ENCODE data around the gene NLN.

DNA sequence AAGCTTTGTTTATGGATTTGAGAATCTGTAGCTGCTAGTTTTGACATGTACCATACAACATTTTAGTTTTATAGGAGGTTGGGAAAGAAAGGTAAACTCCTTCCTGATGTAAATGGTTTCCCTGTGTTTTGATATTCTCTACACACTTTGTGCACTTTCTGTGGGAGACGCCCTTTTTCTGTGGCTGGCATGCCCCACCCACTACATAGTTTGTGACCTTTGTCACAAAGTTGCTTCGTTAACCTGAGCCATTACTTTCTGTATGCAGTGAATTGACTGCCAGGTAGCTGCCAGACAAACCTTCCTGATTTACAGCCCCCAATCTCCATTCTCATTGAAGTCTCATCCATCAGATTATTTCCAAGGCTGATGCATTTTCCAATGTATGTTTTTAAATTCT lies 90.6 kb downstream of the NLN start:
- no peak for TF ChIP-seq POLR2AphosphoS5 (IDR thresholded peaks at IDR 0.05; ENCODE audit: low read depth)
- TF ChIP-seq, protein P1, sequence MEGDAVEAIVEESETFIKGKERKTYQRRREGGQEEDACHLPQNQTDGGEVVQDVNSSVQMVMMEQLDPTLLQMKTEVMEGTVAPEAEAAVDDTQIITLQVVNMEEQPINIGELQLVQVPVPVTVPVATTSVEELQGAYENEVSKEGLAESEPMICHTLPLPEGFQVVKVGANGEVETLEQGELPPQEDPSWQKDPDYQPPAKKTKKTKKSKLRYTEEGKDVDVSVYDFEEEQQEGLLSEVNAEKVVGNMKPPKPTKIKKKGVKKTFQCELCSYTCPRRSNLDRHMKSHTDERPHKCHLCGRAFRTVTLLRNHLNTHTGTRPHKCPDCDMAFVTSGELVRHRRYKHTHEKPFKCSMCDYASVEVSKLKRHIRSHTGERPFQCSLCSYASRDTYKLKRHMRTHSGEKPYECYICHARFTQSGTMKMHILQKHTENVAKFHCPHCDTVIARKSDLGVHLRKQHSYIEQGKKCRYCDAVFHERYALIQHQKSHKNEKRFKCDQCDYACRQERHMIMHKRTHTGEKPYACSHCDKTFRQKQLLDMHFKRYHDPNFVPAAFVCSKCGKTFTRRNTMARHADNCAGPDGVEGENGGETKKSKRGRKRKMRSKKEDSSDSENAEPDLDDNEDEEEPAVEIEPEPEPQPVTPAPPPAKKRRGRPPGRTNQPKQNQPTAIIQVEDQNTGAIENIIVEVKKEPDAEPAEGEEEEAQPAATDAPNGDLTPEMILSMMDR (IDR thresholded peaks at IDR 0.05; ENCODE audit: insufficient read depth, low read length), result no peak

Measured in HL-60 (cell line).